ENCODE data around the gene PLEKHM2.

The PLEKHM2 gene

GRCh38 chr1:15654091-15654690 lies 29.9 kb upstream of the PLEKHM2 start:
- TF ChIP-seq, protein P1, sequence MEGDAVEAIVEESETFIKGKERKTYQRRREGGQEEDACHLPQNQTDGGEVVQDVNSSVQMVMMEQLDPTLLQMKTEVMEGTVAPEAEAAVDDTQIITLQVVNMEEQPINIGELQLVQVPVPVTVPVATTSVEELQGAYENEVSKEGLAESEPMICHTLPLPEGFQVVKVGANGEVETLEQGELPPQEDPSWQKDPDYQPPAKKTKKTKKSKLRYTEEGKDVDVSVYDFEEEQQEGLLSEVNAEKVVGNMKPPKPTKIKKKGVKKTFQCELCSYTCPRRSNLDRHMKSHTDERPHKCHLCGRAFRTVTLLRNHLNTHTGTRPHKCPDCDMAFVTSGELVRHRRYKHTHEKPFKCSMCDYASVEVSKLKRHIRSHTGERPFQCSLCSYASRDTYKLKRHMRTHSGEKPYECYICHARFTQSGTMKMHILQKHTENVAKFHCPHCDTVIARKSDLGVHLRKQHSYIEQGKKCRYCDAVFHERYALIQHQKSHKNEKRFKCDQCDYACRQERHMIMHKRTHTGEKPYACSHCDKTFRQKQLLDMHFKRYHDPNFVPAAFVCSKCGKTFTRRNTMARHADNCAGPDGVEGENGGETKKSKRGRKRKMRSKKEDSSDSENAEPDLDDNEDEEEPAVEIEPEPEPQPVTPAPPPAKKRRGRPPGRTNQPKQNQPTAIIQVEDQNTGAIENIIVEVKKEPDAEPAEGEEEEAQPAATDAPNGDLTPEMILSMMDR (IDR thresholded peaks at IDR 0.05) = no peak

- TF ChIP-seq, protein P1 (IDR thresholded peaks at IDR 0.05) = no peak
Measured at GRCh38 chr1:15656464-15656863, 27.7 kb upstream of the PLEKHM2 start.

GRCh38 chr1:15657021-15657420 lies 27.1 kb upstream of the PLEKHM2 start:
- TF ChIP-seq, protein P1 (IDR thresholded peaks at IDR 0.05) = no peak

- TF ChIP-seq, protein P1 (IDR thresholded peaks at IDR 0.05) = no peak
Measured at GRCh38 chr1:15660151-15660550, 24.0 kb upstream of the PLEKHM2 start.

DNA sequence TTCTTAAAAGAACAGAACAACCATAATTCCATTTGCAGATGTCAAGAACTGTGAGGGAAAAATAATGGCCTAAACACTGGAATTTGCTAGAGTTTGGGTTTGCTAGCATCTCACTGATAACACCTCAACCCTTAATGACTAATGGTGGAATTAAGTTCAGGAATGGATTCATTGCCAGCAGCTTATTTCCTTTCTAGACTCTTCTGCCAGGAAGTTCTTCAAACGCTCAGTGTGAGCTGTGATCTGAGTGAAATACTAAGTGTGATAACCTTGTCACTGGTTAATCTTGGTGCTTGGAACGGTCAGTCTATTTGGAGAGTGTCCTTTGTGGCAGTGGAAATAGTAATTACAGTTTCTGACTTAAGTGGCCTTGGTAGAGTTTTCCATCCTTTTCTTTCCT lies 21.6 kb upstream of the PLEKHM2 start:
- TF ChIP-seq, protein P1 (IDR thresholded peaks at IDR 0.05) = no peak

DNA sequence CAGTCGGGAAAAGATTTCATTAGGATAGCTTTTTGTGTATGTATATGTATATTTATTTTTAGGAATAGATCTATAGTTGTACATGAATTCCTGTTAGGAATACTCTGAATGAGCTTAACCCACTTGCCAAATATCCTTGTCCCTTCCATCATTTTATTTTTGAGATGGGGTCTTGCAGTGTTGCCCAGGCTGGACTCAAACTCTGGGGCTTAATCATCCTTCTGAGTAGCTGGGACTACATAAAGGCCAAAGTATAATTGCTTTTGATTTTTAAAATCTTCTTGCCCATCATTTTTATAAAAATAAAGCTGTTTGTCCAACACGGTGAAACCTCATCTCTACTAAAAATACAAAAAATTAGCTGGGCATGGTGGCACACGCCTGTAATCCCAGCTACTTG lies 20.2 kb upstream of the PLEKHM2 start:
- TF ChIP-seq, protein P1 (IDR thresholded peaks at IDR 0.05) = no peak

GRCh38 chr1:15667362-15667761 lies 16.8 kb upstream of the PLEKHM2 start:
- TF ChIP-seq, protein P1 (IDR thresholded peaks at IDR 0.05) = no peak

Data from LNCAP (cell line).